Measurements from ENCODE around the gene SENP7. TPM values are rescaled to one million over a fixed set of nuclear protein-coding genes. Genes with fewer than 3 reads are reported as not detected.
A peak's percentile ranks its signal among the peaks of the same experiment; 100 is the strongest.
"Not testable (repeated sequence)": the region's sequence is repeated elsewhere in the genome, so short reads cannot be mapped to it uniquely, and the experiment has no call there.

Gene SENP7
- total RNA-seq, 1 donor from 2014 or later = 14.7 TPM

DNA sequence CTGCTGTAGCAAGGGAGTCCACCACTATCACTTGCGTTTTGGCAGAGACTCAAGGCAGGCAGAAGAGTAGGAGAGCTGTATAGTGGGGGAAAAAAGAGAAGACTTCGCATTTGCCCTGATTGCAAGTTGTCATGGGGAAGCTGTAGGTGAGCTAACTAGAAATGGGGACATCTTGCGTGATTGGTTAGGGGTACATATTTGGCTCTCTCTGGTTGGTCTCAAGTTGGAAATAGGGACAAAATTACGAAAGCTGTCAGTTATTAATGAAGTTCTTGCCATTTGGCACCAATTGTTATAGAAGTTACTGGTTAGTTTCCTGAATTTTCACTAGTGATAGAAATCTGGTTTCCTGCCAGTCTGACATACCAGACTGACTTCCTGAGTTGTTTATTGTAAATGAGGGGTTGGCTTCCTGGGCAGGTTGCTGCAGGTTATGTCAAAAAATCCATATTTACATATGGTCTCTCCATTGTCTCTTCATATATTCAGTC is 8.2 kb upstream of the SENP7 start:
- DNase-seq (ENCODE audit: low read depth in 2 of 2) = peak; percentile 86 to 90

GRCh38 chr3:101519685-101520365 is 6.8 kb upstream of the SENP7 start:
- DNase-seq (ENCODE audit: low read depth in 2 of 2) = no peak

- peak in 1 of 2 donors; percentile 67 for DNase-seq (ENCODE audit: low read depth in 2 of 2)
Observed at GRCh38 chr3:101518421-101518871, 5.4 kb upstream of the SENP7 start.

DNA sequence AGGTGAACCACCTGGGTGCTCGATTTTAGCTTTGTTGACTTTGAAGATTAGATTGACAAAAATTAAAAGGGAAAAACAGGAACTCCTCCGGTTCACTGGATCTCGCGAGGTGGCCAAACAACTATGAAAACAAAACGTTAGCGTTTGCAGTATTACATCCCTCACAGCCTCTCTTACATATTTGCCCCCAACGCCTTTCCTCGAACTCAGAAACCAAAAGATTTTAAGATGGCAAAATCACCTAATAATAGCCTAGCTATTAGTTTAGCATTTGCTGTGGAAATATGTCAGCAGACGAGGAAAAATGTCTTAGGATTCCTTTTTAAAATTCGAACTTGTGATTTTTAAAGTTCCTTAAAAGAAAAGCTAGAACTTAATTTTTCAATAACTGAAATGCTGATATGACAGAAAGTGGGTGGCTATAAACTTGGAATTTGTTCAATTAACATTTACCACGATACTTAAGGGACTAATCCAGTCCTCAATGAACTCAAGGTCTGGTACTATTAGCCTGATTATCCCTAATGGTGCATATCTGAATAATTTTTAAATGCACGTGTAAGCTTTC is 491 bp upstream of the SENP7 start:
- DNase-seq (ENCODE audit: low read depth in 2 of 2) = no peak

DNA sequence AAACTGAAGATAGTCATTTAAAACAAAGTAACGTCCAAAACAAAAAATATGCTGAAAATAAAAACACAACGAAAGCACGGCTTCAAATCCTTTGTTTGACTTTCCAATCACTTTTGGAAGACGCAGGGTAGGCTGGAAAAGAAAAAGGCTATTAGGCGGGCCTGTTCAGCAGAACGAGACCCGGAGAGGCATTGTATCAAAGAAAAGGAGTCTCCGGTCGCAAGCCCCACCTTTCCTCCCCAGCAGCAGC is 691 bp downstream of the SENP7 start:
- no peak for DNase-seq (ENCODE audit: low read depth in 2 of 2)

DNA sequence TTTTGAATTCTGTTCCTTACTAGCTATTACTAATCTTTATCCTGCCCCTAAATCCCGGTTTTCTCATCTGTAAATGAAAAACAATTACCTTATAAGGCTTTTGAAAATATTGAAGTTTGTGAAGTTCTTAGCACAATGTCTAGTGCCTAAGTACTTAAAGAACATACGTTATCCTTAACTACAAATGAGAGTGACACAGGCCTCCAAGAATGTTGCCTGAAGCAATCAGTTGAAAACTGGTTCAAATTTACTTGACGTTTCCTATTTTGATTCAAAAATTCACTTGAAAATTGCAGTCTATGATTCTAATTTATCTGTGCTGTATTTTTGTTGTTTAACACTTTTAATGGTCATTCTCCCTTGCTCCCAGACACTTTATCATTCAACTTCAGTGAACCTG is 3.2 kb downstream of the SENP7 start:
- DNase-seq (ENCODE audit: low read depth in 2 of 2) = no peak

GRCh38 chr3:101509281-101509680 is 3.7 kb downstream of the SENP7 start:
- DNase-seq (ENCODE audit: low read depth in 2 of 2) = no peak

GRCh38 chr3:101501783-101502182 is 11.2 kb downstream of the SENP7 start:
- no peak for DNase-seq (ENCODE audit: low read depth in 2 of 2)

GRCh38 chr3:101500208-101500607 is 12.8 kb downstream of the SENP7 start:
- no peak for DNase-seq (ENCODE audit: low read depth in 2 of 2)

GRCh38 chr3:101497803-101498202 is 15.2 kb downstream of the SENP7 start:
- no peak for DNase-seq (ENCODE audit: low read depth in 2 of 2)

GRCh38 chr3:101495552-101495951 is 17.5 kb downstream of the SENP7 start:
- peak in 1 of 2 donors; percentile 16 for DNase-seq (ENCODE audit: low read depth in 2 of 2)

DNA sequence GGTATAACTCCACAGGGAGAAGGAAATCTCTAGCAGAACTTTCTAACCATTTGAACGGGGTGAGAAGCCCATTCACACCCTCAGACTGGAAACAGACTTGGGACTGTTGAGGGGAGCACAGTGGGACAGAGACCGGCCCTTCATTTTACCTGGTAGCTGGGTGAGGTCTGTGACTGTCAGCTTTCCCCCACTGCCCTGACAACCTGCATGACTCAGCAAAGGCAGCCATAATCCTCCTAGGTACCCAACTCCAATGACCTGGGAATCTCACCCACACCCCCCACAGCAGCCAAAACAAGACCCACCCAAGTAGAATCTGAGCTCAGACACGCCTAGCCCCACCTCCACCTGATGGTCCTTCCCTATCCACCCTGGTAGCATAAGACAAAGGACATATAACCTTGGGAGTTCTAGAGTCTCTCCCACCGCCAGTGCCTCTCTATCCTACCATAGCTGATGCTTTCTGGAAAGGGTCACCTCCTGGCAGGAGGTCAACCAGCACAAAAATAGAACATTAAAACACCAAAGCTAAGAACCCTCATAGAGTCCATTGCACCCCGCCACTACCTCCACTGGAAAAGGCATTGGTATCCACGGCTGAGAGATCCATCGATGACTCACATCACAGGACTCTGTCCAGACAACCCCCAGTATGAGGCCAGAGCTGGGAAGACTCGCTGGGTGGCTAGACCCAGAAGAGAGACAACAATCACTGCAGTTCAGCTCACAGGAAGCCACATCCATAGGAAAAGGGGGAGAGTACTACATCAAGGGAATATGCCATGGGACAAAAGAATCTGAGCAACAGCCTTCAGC is 28.0 kb downstream of the SENP7 start:
- peak; percentile 16 to 78 for DNase-seq (ENCODE audit: low read depth in 2 of 2)

- DNase-seq (ENCODE audit: low read depth in 2 of 2) = no peak
Observed at GRCh38 chr3:101478980-101479379, 34.0 kb downstream of the SENP7 start.

GRCh38 chr3:101474841-101475552 is 38.0 kb downstream of the SENP7 start:
- not testable (repeated sequence) for DNase-seq (ENCODE audit: low read depth in 2 of 2)

DNA sequence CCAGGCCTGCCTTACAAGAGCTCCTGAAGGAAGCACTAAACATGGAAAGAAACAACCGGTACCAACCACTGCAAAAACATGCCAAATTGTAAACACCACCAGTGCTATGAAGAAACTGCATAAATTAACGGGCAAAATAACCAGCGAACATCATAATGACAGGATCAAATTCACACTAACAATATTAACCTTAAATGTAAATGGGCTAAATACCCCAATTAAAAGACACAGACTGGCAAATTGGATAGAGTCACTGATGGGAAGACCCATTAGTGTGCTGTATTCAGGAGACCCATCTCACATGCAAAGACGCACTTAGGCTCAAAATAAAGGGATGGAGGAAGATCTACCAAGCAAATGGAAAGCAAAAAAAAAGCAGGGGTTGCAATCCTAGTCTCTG is 44.3 kb downstream of the SENP7 start:
- DNase-seq (ENCODE audit: low read depth in 2 of 2) = not testable (repeated sequence)

DNA sequence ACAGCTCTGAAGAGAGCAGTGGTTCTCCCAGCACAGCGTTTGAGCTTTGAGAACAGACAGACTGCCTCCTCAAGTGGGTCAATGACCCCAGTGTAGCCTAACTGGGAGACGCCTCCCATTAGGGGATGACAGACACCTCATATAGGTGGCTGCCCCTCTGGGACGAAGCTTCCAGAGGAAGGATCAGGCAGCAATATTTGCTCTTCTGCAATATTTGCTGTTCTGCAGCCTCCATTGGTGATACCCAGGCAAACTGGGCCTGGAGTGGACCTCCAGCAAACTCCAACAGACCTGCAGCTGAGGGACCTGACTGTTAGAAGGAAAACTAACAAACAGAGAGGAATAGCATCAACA is 45.7 kb downstream of the SENP7 start:
- not testable (repeated sequence) for DNase-seq (ENCODE audit: low read depth in 2 of 2)

DNA sequence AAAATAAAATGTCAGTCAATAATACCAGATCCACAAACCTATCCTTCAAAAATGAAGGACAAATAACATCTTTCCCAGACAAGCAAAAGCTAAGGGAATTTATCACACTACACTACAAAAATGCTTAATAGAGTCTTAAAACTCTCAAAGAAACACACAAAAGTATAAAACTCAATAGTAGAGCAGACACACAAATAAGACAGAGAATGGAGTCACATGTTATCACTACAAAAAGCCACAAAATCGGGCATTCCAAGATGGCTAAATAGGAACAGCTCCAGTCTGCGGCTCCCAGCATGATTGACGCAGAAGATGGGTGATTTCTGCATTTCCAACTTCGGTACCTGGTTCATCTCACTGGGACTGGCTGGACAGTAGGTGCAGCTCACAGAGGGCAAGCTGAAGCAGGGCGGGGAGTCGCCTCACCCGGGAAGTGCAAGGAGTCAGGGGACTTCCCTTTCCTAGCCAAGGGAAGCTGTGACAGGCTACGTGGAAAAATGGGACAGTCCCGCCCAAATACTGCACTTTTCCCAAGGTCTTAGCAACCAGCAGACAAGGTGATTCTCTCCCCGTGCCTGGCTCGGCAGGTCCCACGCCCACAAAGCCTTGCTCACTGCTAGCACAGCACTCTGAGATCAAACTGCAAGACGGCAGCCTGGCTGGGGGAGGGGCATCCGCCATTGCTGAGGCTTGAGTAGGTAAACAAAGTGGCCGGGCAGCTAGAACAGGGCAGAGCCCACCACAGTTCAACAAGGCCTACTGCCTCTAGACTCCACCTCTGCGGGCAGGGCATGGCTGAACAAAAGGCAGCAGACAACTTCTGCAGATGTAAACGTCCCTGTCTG is 46.3 kb downstream of the SENP7 start:
- DNase-seq (ENCODE audit: low read depth in 2 of 2) = peak in 1 of 2 donors; percentile 13

DNA sequence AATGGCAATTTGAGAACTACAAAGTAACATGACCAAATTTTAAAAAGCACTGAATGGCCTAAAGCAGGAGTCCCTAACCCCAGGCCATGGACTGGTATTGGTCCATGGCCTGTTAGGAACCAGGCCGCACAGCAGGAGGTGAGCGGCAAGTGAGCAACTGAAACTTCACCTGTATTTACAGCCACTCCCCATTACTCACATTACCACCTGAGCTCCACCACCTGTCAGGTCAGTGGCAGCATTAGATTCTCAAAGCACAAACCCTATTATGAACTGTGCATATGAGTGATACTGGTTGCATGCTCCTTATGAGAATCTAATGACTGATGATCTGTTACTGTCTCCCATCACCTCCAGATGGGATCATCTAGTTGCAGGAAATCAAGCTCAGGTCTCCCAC is 48.8 kb downstream of the SENP7 start:
- DNase-seq (ENCODE audit: low read depth in 2 of 2) = no peak

GRCh38 chr3:101461451-101461850 is 51.6 kb downstream of the SENP7 start:
- DNase-seq (ENCODE audit: low read depth in 2 of 2) = no peak

GRCh38 chr3:101458387-101458786 is 54.6 kb downstream of the SENP7 start:
- DNase-seq (ENCODE audit: low read depth in 2 of 2) = no peak

DNA sequence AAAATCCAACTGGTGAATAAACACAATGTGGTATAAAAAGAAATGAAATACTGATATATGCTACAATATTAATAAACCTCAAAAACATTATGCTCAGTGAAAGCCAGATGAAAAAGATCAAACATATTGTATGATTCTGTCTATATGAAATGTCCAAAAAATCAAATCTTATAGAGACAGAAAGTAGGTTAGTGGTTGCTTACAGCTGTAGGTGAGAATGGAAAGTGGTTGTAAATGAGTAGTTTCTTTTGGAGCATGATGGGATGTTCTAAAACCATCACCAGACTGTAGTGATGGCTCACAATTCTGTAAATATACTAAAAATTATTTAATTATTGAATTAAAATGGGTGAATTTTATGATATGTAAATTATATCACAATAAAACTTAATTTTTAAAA is 58.4 kb downstream of the SENP7 start:
- DNase-seq (ENCODE audit: low read depth in 2 of 2) = no peak
